Sciatic nerve (tissue), 2 donors: ENCODE measurements around the gene CCDC171. TPM values are rescaled to one million over a fixed set of nuclear protein-coding genes. Genes with fewer than 3 reads are reported as not detected.

Experiments used
- ATAC-seq: fragments of 200-7000 bp; cut with Tn5 transposase; one replicate; pipeline ENCODE4 v1.9.1; 2020; ENCODE audit warnings: mild to moderate bottlenecking, moderate library complexity
- DNase-seq: peaks from one replicate; pipeline ENCODE4 v3.0.0-alpha.2; 2020; ENCODE audit warnings: low spot score
- intact Hi-C: fragments of 100-400 bp; cut with DNase I; formaldehyde crosslinking; loops from one replicate; pipeline ENCODE4 v1.14.2; 2022
- total RNA-seq: library from RNA; stranded (reverse); fragmentation: NEBNext Ultra II Directional; extraction: Animal tissue kit (Norgen Biotek cat#: 25700); gene quantifications from one replicate; pipeline ENCODE4 v1.2.1, GENCODE V29; 2021
- donor health status: DM: no; HTN: no; CAD: no.
- donor health status: DM: no; HTN: no; CAD: no.

CCDC171 gene
- total RNA-seq, 1 donor from 2014 or later = 27.1 TPM

- peak; percentile 95 for ATAC-seq
- intact Hi-C loops = no loop called here
- DNase-seq = peak; percentile 53
These were observed 383.6 kb downstream of the CCDC171 start for GRCh38 chr9:15936306-15936921.

- intact Hi-C loops = no loop called here
- no peak for DNase-seq
- peak; percentile 50 for ATAC-seq
These were observed 390.1 kb downstream of the CCDC171 start for GRCh38 chr9:15942831-15943424.

- intact Hi-C loops = no loop called here
- no peak for DNase-seq
- ATAC-seq = no peak
These were observed 391.5 kb downstream of the CCDC171 start for GRCh38 chr9:15944341-15944740.

- intact Hi-C loops = no loop called here
- ATAC-seq = no peak
- DNase-seq = no peak
These were observed 406.8 kb downstream of the CCDC171 start for GRCh38 chr9:15959663-15960062.

- DNase-seq = no peak
- ATAC-seq = no peak
- intact Hi-C loops = no loop called here
These were observed 408.4 kb downstream of the CCDC171 start for GRCh38 chr9:15961217-15961616.

GRCh38 chr9:15965246-15965745, 412.5 kb downstream of the CCDC171 start:
- ATAC-seq (no peak), DNase-seq (no peak)
- intact Hi-C loops = no loop called here

GRCh38 chr9:15966471-15966870, 413.6 kb downstream of the CCDC171 start:
- ATAC-seq (no peak), DNase-seq (no peak)
- intact Hi-C loops = no loop called here

- ATAC-seq (no peak), DNase-seq (no peak)
- intact Hi-C loops = no loop called here
These were observed 414.2 kb downstream of the CCDC171 start for GRCh38 chr9:15967068-15967467.

GRCh38 chr9:15972760-15973159, 419.9 kb downstream of the CCDC171 start:
- intact Hi-C loops = no loop called here
- ATAC-seq (no peak), DNase-seq (no peak)

GRCh38 chr9:15975101-15975778, 422.4 kb downstream of the CCDC171 start:
- intact Hi-C loops = no loop called here
- no peak for DNase-seq
- ATAC-seq = no peak

GRCh38 chr9:15977438-15977837, 424.6 kb downstream of the CCDC171 start:
- DNase-seq (no peak), ATAC-seq (no peak)
- intact Hi-C loops = no loop called here

- no peak for ATAC-seq
- DNase-seq = no peak
- intact Hi-C loops = no loop called here
These were observed 429.3 kb downstream of the CCDC171 start for GRCh38 chr9:15982182-15982581.

- DNase-seq (no peak), ATAC-seq (no peak)
- intact Hi-C loops = no loop called here
These were observed 446.8 kb downstream of the CCDC171 start for GRCh38 chr9:15999422-16000339.

GRCh38 chr9:16000811-16001210, 448.0 kb downstream of the CCDC171 start:
- no peak for DNase-seq
- intact Hi-C loops = no loop called here
- no peak for ATAC-seq

GRCh38 chr9:16001856-16002255, 449.0 kb downstream of the CCDC171 start:
- DNase-seq = no peak
- no peak for ATAC-seq
- intact Hi-C loops = no loop called here

- ATAC-seq (no peak), DNase-seq (no peak)
- intact Hi-C loops = no loop called here
These were observed 450.0 kb downstream of the CCDC171 start for GRCh38 chr9:16002816-16003215.

GRCh38 chr9:16003785-16004184, 450.9 kb downstream of the CCDC171 start:
- intact Hi-C loops = no loop called here
- ATAC-seq (no peak), DNase-seq (no peak)

GRCh38 chr9:16004613-16005012, 451.8 kb downstream of the CCDC171 start:
- no peak for DNase-seq
- intact Hi-C loops = no loop called here
- no peak for ATAC-seq

- ATAC-seq (no peak), DNase-seq (no peak)
- intact Hi-C loops = no loop called here
These were observed 457.4 kb downstream of the CCDC171 start for GRCh38 chr9:16010221-16010620.
